GM20431 (cell line): ENCODE data around the gene CDK11A.
"Not testable (repeated sequence)": the region's sequence is repeated elsewhere in the genome, so short reads cannot be mapped to it uniquely, and the experiment has no call there.

Experiments used
- in situ Hi-C: fragments of 300-500 bp; cut with MseI, MboI; formaldehyde crosslinking; loops from one replicate; pipeline ENCODE4 v1.15.0; 2020; ENCODE audit warnings: low sequenced_read_pairs; ENCODE audit not compliant: unreplicated experiment

Gene CDK11A

GRCh38 chr1:1691443-1691842 lies 32.7 kb downstream of the CDK11A start:
- in situ Hi-C loops, result not testable (repeated sequence)

GRCh38 chr1:1689526-1689925 lies 34.6 kb downstream of the CDK11A start:
- in situ Hi-C loops, result not testable (repeated sequence)

DNA sequence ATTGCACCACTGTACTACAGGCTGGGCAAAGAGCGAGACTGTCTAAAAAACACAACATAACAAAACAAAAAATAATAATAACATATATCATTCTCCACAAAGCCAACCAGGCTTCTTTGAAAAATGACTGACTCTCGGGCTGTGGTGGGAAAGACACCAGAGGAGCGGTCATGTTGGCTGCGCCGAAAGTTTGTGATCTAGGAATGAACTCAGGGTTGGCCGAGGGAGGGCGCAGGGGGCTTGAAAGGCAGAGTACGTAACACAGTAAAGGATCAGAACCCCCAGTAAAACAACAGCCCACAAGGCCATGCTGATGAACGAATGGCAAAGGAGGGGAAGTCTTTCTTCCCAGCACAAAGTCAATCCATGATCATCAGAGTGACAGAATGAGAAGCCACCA lies 36.3 kb downstream of the CDK11A start:
- in situ Hi-C loops, result no loop called here

DNA sequence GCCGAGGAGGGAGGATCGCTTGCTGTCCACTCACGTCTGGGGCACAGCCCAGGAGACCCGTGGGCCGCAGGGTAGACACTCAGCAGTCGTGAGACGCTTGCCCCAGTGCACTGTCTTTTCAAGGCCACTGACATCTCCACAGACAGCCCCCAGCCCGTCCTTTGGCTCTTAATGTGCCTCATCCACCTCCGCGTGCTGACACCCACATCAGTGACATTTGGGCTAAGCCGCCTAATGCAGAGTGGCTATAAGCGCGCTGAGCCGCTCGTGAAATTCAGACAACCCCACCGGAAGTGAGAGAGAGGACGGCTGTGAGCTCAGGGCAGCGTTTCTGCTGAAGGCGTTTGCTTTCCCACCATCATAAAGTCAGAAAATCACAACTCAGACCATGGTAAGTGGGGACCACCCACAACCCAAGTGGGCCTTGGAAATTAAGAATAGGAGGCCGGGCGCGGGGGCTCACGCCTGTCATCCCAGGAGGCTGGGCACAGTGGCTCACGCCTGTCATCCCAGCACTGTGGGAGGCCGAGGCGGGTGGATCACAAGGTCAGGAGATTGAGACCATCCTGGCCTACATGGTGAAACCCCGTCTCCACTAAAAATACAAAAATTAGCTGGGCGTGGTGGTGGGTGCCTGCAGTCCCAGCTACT lies 40.0 kb downstream of the CDK11A start:
- in situ Hi-C loops, result no loop called here

GRCh38 chr1:1683104-1683905 lies 40.9 kb downstream of the CDK11A start:
- in situ Hi-C loops, result no loop called here

DNA sequence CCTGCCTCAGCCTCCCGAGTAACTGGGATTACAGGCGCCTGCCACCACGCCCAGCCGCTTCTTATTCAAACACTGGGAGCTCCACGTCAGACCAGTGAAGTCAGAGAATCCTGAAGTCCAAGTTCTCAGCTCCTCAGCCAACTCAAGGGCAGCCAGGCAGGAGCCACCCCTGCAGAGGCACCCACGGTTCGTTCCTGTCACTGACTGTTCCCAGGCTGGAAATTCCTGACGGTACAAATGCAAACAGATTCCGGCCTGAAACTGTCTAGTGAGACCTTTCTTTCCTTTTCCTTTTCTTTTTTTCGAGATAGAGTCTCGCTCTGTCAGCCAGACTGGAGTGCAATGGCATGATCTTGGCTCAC lies 43.3 kb downstream of the CDK11A start:
- in situ Hi-C loops, result no loop called here

DNA sequence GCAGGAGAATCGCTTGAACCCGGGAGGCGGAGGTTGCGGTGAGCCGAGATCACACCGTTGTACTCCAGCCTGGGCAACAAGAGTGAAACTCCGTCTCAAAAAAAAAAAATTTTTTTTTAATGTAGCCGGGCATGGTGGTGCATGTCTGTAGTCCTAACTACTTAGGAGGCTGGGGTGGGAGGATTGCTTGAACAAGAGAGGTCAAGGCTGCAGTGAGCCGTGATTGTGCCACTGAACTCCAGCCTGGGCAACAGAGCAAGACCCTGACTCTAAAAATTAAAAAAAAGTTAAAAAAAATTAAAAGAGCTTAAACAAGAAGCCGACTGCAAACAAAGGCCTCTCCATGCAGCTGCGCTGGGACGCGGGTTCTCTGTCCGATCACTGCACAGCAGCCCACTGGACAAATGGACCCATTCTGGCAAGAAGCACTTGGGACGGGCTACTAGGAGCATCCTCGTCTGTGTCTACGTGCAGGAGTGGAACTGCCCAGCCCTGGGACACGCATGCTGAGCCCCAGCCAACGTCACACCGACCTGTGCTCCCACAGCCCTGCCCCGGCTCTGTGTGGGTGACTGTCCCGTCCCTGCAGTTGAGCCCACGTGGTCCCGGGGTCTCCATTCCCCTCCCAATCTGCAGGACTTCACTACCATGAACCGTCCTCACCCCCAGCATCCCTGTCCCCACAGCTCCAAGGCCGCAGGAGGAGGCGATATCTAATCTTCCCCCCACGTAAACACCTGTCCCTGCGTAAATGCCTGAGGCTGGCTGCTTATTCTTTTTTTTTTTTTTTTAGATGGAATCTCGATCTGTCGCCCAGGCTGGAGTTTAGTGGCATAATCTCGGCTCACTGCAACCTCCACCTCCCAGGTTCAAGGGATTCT lies 43.9 kb downstream of the CDK11A start:
- in situ Hi-C loops, result no loop called here

GRCh38 chr1:1678581-1679380 lies 45.4 kb downstream of the CDK11A start:
- in situ Hi-C loops, result no loop called here

- in situ Hi-C loops, result no loop called here
Measured at GRCh38 chr1:1677718-1678580, 46.2 kb downstream of the CDK11A start.

GRCh38 chr1:1676087-1676486 lies 48.1 kb downstream of the CDK11A start:
- in situ Hi-C loops, result not testable (repeated sequence)

GRCh38 chr1:1675218-1675617 lies 48.9 kb downstream of the CDK11A start:
- in situ Hi-C loops, result not testable (repeated sequence)

DNA sequence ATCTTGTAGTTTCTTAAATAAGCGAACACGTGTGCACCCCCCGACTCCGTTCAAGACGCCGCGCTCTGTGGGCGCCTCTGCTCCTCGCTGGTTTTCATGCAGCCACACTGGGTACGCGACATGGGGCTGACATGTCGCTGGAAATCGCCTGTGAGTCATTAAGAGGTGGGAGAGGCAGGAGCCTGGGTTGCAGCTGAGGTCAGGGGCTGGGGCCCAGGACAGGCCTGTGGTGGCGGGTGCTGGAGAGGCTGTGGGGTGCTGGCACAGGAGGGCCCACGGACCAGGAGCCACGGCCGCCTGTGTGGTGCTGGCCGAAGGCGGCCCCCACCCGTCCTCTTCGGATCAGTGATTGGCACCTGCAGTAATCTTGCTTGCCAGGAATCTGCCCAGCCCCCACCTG lies 49.4 kb downstream of the CDK11A start:
- in situ Hi-C loops, result not testable (repeated sequence)

DNA sequence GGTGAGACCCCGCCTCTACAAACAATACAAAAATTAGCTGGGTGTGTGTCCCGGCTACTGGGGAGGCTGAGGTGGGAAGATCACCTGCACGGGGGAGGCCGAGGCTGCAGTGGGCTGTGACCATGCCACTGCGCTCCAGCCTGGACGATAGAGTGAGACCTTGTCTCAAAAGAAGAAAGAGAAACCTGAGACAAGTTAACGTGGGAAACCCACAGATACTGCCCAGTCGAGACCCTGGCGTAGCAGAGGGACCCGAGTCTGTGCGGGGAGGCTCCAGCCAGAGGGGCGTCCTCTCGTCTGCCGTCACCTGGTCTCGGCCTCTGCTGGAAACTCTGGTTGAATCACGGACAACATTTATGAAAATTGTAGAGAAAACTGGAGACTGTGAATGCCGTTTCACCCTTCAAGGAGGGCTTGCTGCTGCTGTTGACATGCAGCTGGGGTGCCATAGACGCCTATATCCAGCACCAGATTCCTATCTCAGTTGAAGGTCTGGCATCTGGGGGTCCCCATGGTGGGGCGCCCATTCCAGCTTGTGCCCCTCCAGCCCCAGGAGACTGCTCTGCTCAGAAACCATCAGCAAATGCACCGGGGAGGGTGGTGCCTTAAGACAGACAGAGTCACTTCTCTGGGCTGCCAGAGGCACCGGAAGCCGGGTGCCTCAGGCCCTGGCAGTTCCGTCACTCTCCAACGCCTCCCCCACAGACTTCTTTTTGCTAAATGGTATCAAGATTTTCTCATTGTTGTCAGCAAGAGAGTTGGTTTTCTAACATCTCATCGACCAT lies 51.8 kb downstream of the CDK11A start:
- in situ Hi-C loops, result no loop called here

DNA sequence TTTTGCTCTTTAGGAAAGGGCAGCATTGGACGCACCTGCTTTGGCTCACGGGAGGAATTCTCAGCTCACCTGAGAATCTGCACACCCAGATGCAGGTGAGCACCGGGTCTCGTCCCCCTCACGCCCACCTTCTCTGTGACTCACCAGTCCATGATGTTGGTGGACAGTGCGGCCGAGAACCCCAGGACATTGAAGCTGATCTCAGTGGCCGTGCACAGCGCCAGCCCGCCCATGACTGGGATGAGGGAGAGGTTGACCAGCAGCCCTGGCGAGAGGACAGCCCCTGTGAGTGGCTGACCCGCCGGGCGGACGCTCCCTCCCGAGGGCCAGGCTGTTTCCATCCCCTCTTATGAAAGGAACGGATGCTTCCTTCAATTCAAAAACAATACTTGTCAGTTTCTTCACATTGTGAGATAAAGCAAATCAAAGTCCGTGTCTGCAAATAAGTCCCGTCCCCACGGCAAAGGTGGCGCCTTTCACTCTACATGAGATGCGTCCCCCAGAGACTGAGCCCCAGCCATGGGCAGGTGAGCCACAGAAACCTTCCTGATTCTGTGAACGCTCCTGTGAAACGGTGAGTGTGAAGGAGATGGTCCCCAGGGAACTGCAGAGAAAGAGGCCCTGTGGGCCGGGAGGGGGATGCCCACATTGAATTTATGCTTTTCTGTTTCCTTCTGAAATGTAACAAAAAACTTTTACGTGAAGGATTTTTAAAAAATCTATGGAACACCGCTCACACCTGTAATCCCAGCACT lies 52.6 kb downstream of the CDK11A start:
- in situ Hi-C loops, result no loop called here

DNA sequence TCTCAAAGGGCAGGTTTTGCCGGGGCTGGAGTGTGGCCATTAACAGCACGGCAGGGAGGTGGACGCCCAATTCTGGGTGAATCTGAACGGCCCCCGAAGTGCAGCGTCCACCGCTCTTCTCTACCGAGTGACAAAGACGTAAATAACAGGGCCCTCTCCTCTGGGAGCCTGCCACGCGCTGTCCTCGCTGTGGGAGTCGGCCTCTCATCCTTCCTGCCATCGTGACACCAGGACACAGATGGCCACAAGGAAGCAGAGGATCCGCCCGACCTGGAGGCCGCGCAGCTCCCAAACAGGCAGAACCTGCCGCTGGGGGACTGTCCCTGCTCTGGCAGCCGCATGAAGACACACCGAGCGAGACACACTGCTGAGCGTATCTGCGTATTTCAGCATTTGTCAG lies 53.3 kb downstream of the CDK11A start:
- in situ Hi-C loops, result no loop called here

DNA sequence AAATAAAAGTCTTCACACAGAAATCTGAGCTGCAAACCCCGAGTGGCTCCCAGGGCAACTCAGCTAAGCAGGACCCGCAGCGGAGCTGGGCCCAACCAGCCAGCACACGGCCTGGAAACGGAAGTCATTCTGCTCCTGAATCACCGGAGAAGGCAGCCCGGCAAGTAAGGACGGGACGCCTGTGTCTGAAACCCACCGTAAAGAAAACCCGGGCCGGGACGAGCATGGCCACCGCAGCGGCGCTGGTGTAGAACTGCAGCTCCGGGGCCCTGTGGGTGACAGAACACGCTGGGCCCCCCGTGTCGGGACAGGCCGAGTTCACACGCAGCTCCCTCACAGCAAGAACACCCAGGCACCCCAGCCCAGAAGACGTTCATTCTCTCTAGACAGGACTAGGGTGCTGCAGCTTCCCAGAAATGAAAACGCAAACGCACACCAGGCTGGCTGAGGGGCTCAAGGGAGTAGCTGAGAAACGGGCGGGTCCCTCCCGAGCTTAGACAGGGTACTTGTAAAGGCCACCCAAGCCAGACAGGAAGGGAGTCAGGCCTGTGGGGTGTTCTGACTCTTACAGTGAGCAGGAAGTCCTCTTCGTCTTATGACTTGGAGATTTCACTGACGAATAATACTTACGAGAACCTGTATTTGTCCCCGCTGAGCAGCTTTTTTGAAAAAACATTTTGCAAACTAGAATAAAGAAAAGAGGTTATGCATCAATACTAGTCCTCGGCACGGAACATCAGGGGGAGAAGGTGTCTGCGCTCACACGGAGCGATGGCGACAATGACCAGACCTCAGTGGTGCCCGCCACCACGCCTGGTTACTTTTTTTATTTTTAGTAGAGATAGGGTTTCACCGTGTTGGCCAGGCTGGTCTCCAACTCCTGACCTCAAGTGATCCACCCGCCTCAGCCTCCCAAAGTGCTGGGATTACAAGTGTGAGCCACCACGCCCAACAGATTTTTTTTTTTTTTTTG lies 54.4 kb downstream of the CDK11A start:
- in situ Hi-C loops, result no loop called here

GRCh38 chr1:1666526-1666925 lies 57.6 kb downstream of the CDK11A start:
- in situ Hi-C loops, result no loop called here
